Mucosa of gallbladder (tissue), 1 donor: Measurements from ENCODE around the gene LRRTM4. TPM values are rescaled to one million over a fixed set of nuclear protein-coding genes. Genes with fewer than 3 reads are reported as not detected.
"Not testable (repeated sequence)": the region's sequence is repeated elsewhere in the genome, so short reads cannot be mapped to it uniquely, and the experiment has no call there.

ENCODE experiments used
- DNase-seq: peaks from one replicate; pipeline ENCODE4 v3.0.0-alpha.2; 2020; ENCODE audit warnings: low spot score
- total RNA-seq: library from RNA; stranded (reverse); gene quantifications from one replicate; pipeline ENCODE4 v1.2.1, GENCODE V29; 2021
- donor health status: DM: no; HTN: no; CAD: no.

Gene LRRTM4
- total RNA-seq, 1 donor from 2014 or later = 0.23 TPM

- no peak for DNase-seq
These were observed 436.6 kb downstream of the LRRTM4 start for GRCh38 chr2:77085561-77085960.

GRCh38 chr2:77081597-77081996, 440.6 kb downstream of the LRRTM4 start:
- DNase-seq = no peak

- no peak for DNase-seq
These were observed 457.9 kb downstream of the LRRTM4 start for GRCh38 chr2:77064324-77064723.

DNA sequence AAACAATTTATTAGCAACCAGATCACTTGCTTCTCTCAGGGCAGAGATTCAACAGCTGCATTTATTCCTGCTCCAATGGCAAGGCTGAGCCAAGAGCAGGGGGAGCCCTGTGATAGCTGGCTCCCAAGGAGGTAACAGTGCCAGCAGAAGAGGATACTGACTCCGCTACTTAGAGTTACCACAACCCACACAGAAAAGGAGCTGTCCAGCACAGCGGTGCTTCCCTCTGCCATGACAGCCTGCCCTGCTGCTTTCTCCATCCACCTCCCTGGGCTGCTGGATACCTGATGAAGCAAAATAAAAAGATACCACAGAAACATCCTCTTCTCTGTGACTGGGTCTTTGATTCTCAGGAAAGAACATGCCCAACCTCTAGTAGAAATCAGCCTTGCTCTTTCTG, 467.2 kb downstream of the LRRTM4 start:
- DNase-seq = no peak

DNA sequence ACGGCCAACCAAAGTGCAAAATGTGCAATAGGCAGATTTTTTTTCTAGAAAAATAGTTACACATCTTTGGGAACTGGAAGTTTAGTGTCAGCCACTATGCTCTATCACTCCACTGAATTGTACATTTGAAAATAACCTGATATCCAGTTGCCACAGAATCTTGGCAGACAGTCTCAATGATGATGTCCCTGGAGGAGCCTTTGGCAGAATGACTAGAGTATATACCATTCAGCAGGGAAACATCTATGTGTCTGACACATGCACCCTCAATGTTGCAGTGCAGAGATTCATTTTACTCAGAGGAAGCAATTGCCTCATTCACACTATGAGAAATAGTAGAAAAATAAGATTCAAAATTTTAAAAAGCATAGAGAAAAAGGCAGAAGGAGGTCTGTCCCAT, 475.8 kb downstream of the LRRTM4 start:
- no peak for DNase-seq

GRCh38 chr2:77045456-77045855, 476.7 kb downstream of the LRRTM4 start:
- DNase-seq = not testable (repeated sequence)

DNA sequence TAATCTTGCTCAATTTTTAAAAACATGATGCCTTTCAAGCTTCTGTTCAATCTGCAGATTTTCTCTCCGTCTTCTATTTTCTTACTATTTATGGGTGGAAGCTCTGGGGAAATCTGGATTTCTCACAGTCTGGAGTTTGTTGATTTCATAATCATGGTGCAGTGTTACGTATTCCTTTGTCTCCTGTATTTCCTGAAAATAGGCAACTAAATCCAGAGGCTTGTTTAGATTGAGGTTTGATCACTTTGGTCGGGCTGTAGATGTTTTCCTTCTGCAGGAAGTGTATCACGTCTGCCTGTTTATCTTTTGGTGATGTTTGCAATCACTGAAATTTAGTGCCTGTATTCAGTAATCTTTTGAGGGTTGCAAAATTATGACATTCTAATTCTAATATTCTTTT, 487.7 kb downstream of the LRRTM4 start:
- DNase-seq = no peak

GRCh38 chr2:77029237-77029636, 492.9 kb downstream of the LRRTM4 start:
- not testable (repeated sequence) for DNase-seq

GRCh38 chr2:77028032-77028600, 494.1 kb downstream of the LRRTM4 start:
- no peak for DNase-seq

DNA sequence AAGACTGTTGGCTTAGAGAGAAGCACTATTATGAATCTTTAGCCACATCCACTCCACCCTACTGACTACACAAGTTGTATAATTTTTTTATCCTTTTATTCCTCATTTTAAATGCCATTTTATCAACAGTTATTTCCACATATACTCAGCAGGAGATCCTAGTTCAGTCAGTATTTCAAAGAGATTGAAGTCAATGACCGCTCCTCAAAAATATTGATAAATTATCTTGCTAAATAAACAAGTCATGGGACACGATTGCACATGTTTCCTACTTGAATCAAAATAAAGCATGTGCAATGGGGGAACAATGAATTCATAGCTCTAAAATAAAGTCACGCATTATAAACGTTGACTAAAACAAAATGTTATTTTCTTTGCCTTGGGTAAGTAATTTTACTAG, 496.5 kb downstream of the LRRTM4 start:
- no peak for DNase-seq

DNA sequence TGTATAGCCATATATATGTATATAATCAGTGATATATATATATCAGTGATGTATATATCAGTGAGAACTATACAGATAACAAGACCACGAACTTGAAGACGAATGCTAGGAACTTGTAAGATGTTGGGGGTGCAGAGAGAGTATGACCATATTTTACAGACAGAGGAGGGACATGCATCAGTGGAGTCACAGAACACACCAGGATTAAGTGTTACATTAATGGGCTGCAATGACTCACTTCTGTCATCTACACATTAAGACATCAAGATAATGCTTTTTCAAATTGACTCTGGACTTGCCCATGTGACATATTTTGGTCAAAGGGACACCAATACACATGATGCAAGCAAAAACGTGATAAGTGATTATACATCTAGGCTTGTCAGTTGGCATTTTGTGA, 501.0 kb downstream of the LRRTM4 start:
- DNase-seq = no peak

- DNase-seq = no peak
These were observed 504.0 kb downstream of the LRRTM4 start for GRCh38 chr2:77018219-77018618.

DNA sequence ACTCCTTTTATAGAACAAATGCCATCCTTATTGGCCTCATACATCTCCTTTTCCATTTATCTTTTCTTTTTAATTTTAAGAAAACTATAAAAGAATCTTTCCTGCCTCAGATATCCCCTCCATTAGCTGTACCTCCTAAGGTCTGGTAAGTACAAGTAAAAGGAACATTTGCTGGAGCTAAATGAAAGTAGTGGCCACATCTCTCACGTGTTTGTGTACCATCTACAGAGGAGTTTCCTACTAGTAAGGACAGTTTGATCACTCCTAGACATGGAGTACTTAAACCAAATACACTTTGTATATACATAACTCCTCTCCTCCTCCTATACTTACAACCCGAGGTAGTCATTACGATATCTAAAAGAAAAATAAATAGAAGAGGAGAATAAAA, 504.8 kb downstream of the LRRTM4 start:
- no peak for DNase-seq

GRCh38 chr2:77016443-77017354, 505.5 kb downstream of the LRRTM4 start:
- DNase-seq = no peak

DNA sequence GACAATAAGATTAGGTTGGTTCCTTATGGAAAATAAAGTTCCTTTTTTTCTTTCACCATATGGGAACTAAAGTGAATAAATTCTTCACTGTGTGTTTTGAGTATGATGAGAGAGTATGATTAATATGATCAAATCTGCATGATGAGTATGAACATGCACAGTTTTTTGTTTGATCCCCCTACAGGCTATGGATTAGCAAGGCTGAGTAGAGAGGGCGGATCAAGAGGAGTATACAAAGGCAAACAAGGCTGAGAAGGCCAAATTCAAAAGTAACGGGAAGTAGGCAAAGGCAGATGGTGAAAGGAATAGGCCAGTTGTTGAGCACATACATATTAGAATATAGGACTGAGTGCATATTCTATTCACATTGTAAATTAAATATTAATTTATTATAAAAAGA, 508.2 kb downstream of the LRRTM4 start:
- DNase-seq = no peak

- DNase-seq = no peak
These were observed 508.7 kb downstream of the LRRTM4 start for GRCh38 chr2:77013457-77013856.

DNA sequence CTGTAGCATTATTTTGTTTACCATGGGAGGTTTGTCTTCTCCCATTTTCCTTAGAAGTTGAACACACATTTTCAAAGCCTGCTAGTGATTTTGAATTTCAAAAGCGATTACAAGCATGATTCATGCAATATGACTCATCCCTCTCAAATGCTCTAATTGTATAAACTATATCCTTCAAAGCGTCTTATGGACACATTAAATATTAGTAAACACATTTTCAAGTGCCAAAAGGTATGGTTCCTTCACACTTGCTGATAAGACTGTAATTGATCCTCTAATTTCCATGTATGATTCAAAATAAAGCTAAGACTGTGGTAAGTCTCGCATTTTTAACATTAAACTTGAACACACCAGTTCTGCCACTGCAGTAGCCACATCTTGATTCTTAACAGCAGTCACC, 512.9 kb downstream of the LRRTM4 start:
- DNase-seq = no peak

- DNase-seq = no peak
These were observed 513.3 kb downstream of the LRRTM4 start for GRCh38 chr2:77008853-77009252.

- DNase-seq = no peak
These were observed 514.5 kb downstream of the LRRTM4 start for GRCh38 chr2:77007686-77008085.

DNA sequence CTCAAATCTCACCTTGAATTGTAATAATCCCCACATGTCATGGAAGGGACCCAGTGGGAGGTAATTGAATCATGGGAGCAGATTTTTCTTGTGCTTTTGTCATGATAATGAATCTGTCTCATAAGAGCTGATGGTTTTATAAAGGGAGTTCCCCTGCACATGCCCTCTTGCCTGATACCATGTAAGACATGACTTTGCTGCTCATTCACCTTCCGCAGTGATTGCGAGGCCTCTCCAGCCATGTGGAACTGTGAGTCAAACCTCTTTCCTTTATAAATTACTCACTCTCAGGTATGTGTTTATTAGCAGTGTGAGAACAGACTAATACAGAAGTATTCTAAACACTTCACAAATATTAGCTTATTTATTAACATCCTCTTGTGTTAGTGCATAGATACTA, 516.7 kb downstream of the LRRTM4 start:
- no peak for DNase-seq

GRCh38 chr2:77001895-77002294, 520.3 kb downstream of the LRRTM4 start:
- DNase-seq = no peak

- DNase-seq = no peak
These were observed 523.5 kb downstream of the LRRTM4 start for GRCh38 chr2:76998704-76999103.

- no peak for DNase-seq
These were observed 524.0 kb downstream of the LRRTM4 start for GRCh38 chr2:76998152-76998551.
